ENCODE results near the gene ROGDI.

- TF ChIP-seq ARNTL (CRISPR knock-in tag; IDR thresholded peaks at IDR 0.05; ENCODE audit: borderline replicate concordance, low read depth) (no peak), TCF4 (CRISPR knock-in tag; IDR thresholded peaks at IDR 0.05; ENCODE audit: borderline replicate concordance) (no peak), ZFP3 (CRISPR knock-in tag; IDR thresholded peaks at IDR 0.05) (no peak), GLIS3 (CRISPR knock-in tag; IDR thresholded peaks at IDR 0.05) (no peak), SNAI2 (CRISPR knock-in tag; IDR thresholded peaks at IDR 0.05) (no peak), PPARA (CRISPR knock-in tag; IDR thresholded peaks at IDR 0.05; ENCODE audit: borderline replicate concordance) (no peak), ZFP30 (CRISPR knock-in tag; IDR thresholded peaks at IDR 0.05) (no peak), CSDC2 (CRISPR knock-in tag; IDR thresholded peaks at IDR 0.05) (no peak)
- TF ChIP-seq, protein P1, sequence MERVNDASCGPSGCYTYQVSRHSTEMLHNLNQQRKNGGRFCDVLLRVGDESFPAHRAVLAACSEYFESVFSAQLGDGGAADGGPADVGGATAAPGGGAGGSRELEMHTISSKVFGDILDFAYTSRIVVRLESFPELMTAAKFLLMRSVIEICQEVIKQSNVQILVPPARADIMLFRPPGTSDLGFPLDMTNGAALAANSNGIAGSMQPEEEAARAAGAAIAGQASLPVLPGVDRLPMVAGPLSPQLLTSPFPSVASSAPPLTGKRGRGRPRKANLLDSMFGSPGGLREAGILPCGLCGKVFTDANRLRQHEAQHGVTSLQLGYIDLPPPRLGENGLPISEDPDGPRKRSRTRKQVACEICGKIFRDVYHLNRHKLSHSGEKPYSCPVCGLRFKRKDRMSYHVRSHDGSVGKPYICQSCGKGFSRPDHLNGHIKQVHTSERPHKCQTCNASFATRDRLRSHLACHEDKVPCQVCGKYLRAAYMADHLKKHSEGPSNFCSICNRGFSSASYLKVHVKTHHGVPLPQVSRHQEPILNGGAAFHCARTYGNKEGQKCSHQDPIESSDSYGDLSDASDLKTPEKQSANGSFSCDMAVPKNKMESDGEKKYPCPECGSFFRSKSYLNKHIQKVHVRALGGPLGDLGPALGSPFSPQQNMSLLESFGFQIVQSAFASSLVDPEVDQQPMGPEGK (CRISPR knock-in tag; IDR thresholded peaks at IDR 0.05; ENCODE audit: borderline replicate concordance) = no peak
Observed at GRCh38 chr16:4826526-4826925, 24.1 kb upstream of the ROGDI start.

Measured in SK-N-SH treated with all-trans-retinoic acid at 6 μM for 48 hours (cell line).